GM12865 (cell line): ENCODE results near the gene SLC38A1.

Experiments used
- DNase-seq: peaks from one replicate; pipeline ENCODE4 v3.0.0; 2010; ENCODE audit warnings: low read depth
- H3K4me3 ChIP-seq: 2 replicates; pipeline ENCODE4 v1.5.1; 2011; ENCODE audit warnings: mild to moderate bottlenecking, low read depth, low read length, control low read depth
- TF ChIP-seq, protein P1 (sequence below): IDR thresholded peaks from 2 replicates; pipeline ENCODE4 v1.5.1; 2011; ENCODE audit warnings: low read length, control low read depth, low read depth, inconsistent platforms; ENCODE audit not compliant: insufficient read depth; ENCODE audit errors: missing control alignments

Gene SLC38A1

DNA sequence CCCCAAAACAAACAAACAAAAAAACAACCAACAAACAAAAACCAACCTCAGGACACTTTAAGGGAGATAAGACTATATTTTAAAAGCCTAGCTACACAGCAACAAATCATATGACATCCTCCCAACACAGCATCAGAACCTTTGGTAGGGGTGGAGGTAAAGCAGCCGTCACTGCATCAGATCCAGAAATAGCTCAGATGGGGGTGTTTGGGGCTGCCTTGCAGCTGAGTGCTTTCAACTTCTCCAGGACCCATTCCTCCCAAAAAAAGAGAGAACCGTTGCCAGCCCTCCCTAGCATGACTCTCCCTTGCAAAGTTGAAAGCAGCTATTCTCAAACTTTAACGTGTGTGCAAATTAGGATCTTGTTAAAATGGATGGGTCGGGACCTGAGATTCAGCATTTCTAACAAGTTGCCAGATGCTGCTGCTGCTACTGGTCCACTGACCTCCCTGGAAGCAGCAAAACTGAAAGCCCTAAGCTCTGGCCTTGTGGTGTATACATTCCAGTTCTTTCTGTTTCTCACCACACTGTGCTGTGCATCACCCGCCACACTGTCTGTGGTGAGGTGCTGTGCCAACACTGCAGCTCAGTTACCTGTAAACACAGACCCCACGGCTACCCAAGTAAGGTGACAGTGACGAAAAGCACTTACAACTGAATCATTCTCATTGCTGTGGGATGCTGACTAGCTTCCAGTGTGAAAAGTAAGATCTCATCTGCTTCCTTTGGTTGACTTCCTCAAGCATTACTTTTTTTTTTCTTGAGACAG lies 54.0 kb downstream of the SLC38A1 start:
- TF ChIP-seq, protein P1, sequence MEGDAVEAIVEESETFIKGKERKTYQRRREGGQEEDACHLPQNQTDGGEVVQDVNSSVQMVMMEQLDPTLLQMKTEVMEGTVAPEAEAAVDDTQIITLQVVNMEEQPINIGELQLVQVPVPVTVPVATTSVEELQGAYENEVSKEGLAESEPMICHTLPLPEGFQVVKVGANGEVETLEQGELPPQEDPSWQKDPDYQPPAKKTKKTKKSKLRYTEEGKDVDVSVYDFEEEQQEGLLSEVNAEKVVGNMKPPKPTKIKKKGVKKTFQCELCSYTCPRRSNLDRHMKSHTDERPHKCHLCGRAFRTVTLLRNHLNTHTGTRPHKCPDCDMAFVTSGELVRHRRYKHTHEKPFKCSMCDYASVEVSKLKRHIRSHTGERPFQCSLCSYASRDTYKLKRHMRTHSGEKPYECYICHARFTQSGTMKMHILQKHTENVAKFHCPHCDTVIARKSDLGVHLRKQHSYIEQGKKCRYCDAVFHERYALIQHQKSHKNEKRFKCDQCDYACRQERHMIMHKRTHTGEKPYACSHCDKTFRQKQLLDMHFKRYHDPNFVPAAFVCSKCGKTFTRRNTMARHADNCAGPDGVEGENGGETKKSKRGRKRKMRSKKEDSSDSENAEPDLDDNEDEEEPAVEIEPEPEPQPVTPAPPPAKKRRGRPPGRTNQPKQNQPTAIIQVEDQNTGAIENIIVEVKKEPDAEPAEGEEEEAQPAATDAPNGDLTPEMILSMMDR = no peak
- peak; percentile 85 for DNase-seq
- H3K4me3 ChIP-seq = peak overlapping the region; percentile 0

DNA sequence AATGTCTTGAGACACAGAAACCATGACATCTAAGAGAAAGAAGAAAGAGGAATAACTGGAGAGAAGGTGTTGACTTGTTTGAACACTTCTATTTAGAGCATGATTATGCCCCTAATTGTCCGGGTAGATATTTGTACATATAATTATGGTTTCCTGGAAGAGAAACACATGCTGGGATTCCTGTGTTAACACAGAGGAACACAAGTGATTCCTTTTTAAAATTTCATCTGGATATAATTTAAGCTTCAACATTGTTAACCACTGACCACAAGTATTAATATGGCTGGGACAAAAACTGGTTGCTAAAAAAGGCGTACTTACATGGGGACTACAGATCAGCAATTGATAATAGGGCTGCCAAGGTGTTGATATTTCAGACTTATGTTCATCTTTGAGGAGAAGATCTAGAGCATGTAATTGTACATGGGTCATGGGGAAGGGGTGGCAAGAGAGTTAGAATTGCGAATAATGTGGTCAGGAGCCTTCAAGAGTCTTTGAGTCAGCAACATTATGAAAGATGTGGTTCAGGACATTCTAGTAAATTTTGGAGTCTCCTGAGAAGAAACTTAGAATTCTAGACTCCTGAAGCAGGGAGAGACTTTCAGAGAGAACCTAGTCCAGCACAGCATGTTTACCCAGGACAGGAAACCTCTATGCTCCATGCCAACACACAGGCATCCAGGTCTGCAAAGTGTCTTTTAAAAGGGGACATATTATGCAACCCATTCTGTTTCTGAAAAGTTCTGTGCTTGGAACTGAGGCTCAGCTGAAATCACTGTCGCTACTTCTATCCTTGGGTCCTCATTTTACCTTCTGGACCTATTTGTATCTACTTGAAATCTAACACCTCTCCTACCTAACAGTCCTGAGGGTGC lies 56.5 kb downstream of the SLC38A1 start:
- TF ChIP-seq, protein P1 = no peak
- no peak for DNase-seq
- no peak overlapping the region for H3K4me3 ChIP-seq

DNA sequence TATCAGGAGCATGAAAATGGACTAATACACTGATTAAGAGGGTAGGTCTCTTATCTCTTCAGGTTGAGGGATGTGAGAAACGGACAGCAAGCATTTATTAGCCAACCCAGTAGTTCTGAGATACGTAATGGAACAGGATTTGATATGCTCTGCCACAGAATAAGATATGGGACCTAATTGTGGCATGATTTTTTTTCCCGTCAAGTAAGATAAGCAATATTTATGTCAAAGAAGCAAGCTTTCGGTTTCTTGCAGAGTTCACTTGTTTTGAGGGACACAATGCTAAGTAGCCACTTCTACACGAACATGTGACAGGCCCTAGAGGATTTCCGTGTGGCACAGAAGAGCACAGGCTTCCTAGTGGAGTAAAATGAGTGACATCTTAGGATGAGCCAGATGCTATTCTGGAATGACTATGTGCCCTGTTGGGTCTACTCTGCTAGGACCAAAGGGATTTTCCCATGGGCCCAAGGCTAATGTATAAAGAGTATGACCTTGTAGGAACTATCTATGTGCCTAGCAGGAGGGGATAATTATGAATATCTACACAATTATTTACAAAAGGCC lies 57.9 kb downstream of the SLC38A1 start:
- DNase-seq = peak; percentile 34
- no peak overlapping the region for H3K4me3 ChIP-seq
- TF ChIP-seq, protein P1 = no peak

DNA sequence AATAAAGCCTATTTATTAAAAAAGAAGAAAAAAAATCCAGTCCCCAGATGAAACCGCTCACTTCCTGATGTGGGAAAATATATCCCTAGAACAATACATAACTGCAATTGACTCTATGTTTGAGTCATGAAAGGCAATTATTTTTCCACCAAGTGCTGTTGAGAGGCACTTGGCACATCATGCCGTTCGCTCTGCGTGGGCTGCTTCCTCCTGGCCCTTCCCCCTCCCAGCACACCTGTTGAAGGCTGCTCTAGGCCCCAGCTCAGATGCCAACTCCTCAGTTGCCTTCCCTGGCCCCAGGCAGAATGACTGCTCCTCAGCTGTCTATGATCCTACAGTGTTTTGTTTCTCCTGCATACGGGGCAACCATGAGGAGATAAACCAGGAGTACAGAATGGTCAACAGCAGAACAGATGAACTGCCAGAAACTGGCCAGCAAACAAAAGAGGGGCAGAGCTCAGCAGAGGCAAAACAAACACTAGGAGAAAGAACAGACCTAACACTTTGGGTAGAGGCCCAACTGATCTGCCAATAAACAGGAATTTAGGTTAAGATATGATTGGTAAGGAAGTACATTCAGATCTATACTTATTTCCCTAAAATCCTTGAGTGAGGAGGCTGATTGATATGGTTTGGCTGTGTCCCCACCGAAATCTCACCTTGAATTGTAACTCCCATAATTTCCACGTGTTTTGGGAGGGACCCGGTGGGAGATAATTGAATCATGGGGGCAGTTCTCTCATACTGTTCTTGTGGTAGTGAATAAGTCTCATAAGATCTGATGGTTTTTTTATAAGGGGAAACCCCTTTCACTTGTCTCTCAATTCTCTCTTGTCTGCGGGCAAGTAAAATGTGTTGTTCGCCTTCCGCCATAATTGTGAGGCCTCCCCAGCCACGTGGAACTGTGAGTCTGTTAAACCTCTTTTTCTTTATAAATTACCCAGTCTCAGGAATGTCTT lies 58.6 kb downstream of the SLC38A1 start:
- DNase-seq = peak; percentile 70
- TF ChIP-seq, protein P1 = no peak
- no peak overlapping the region for H3K4me3 ChIP-seq

DNA sequence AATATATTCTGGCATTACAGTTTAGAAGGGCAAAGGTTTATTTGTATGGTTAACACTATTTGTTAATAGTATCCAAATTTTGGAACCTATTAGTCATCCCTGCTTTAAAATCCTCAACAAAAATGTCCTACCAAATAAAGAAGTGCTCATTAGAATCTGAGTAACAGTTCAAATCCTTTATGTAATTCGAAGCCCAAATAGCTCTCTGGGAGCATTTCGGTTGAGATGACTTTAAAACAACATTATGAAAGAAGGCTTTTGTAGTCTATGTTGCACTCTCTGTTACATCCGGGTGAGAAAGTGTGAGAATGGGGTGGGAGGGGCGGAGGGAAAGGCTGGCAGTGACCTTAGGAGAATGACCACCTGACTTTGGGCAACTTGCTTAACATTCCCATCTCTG lies 59.7 kb downstream of the SLC38A1 start:
- H3K4me3 ChIP-seq = no peak overlapping the region
- DNase-seq = no peak
- TF ChIP-seq, protein P1 = no peak

DNA sequence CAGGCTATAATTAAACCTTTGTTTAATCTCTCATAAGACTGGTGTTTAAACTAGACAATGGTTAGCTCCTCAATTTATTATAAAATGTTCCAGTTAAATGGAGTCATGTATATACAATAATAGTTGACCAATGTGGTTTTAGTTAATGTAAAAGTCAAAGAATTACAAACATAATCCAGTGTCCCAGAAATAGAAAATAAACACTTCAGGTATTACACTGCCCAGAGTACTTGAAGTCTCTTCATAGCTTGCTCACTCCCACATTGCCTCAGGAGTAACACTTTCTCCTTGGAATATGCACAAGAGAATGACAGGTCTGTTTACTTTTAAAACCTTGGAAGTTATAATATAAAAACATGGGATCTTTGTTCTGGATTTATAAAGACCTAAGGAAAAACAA lies 60.5 kb downstream of the SLC38A1 start:
- TF ChIP-seq, protein P1 = no peak
- DNase-seq = no peak
- H3K4me3 ChIP-seq = no peak overlapping the region
